Karpas-422 (cell line): ENCODE results near the gene ARHGEF28. TPM values are rescaled to one million over a fixed set of nuclear protein-coding genes. Genes with fewer than 3 reads are reported as not detected.

Experiments
- DNase-seq: peaks from one replicate; pipeline ENCODE4 v3.0.0-alpha.2; 2015
- H2AFZ ChIP-seq: fragments of 200-600 bp; sonication (generic); 2 replicates; pipeline ENCODE4 v1.6.1; 2014; ENCODE audit warnings: antibody characterized with exemption, low read length, mixed read lengths
- H3K27ac ChIP-seq: fragments of 200-600 bp; sonication (generic); 2 replicates; pipeline ENCODE4 v1.5.1; 2014; ENCODE audit warnings: mild to moderate bottlenecking, low read length, moderate library complexity
- H3K27me3 ChIP-seq: fragments of 200-600 bp; sonication (generic); 2 replicates; pipeline ENCODE4 v1.6.1; 2014; ENCODE audit warnings: low read length, mixed read lengths
- H3K36me3 ChIP-seq: fragments of 200-600 bp; sonication (generic); 2 replicates; pipeline ENCODE4 v1.6.1; 2014; ENCODE audit warnings: low read length, mixed read lengths; ENCODE audit not compliant: insufficient read depth
- H3K4me1 ChIP-seq: fragments of 200-600 bp; sonication (generic); 2 replicates; pipeline ENCODE4 v1.6.1; 2014; ENCODE audit warnings: mild to moderate bottlenecking, low read length, mixed read lengths
- H3K4me2 ChIP-seq: fragments of 200-600 bp; sonication (generic); 2 replicates; pipeline ENCODE4 v1.6.1; 2014; ENCODE audit warnings: low read length, low read depth, mild to moderate bottlenecking; ENCODE audit not compliant: poor library complexity, severe bottlenecking
- H3K4me3 ChIP-seq: fragments of 200-600 bp; sonication (generic); 2 replicates; pipeline ENCODE4 v1.5.1; 2014; ENCODE audit warnings: mild to moderate bottlenecking, antibody characterized with exemption, low read length, mixed read lengths
- H3K79me2 ChIP-seq: fragments of 200-600 bp; sonication (generic); 2 replicates; pipeline ENCODE4 v1.6.1; 2014; ENCODE audit warnings: mild to moderate bottlenecking, low read length, mixed read lengths
- H3K9ac ChIP-seq: fragments of 200-600 bp; sonication (generic); 2 replicates; pipeline ENCODE4 v1.6.0; 2014; ENCODE audit warnings: low read length
- H3K9me2 ChIP-seq: fragments of 200-600 bp; sonication (generic), shearing (Covaris generic); replicated peaks from 2 replicates; pipeline ENCODE4 v1.6.0; 2014; ENCODE audit warnings: mild to moderate bottlenecking, low read length, moderate library complexity; ENCODE audit not compliant: insufficient read depth
- H3K9me3 ChIP-seq: fragments of 300-700, 200-600 bp; sonication (generic); 2 replicates; pipeline ENCODE4 v1.6.1; 2014; ENCODE audit warnings: low read length, mixed read lengths
- H4K20me1 ChIP-seq: fragments of 200-600 bp; sonication (generic); 2 replicates; pipeline ENCODE4 v1.6.1; 2014; ENCODE audit warnings: mild to moderate bottlenecking, antibody characterized with exemption, low read length, low read depth; ENCODE audit not compliant: insufficient read depth
- total RNA-seq: library from RNA; depleted of rRNA; stranded (reverse); fragments of >200 nt; shearing (Covaris generic); gene quantifications from 2 replicates; pipeline ENCODE4 v1.2.3, GENCODE V29; 2014; ENCODE audit warnings: low replicate concordance

The ARHGEF28 gene
- total RNA-seq, 1 experiment from 2014 or later: not detected

DNA sequence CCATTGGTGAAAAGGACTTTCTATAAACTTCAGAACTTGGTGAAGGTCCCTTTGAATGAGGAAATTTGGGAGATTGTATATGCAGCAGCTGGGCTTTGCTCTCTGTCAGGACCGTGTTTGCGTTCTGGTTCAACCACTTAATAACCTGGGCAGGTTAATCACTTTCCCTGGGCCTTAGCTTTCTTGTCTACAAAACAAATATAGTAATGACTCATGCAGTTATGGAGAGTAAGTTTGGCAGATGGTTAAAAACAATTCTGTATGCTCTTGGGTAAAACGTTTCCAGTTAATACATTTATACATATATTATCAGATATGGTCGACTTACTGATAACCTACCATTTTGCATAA, 197.0 kb downstream of the ARHGEF28 start:
- Histone ChIP-seq H3K9me2 (no peaks in the 10 kb centered on the region), H3K27me3 (no peaks in the 10 kb centered on the region), H3K36me3 (no peaks in the 10 kb centered on the region), H3K4me3 (no peak overlapping the region), H3K79me2 (no peaks in the 10 kb centered on the region), H3K4me1 (no peaks in the 10 kb centered on the region), H3K27ac (no peak overlapping the region), H3K9ac (no peak overlapping the region), H3K4me2 (no peak overlapping the region), H3K9me3 (no peaks in the 10 kb centered on the region), H2AFZ (no peak overlapping the region), H4K20me1 (no peaks in the 10 kb centered on the region)
- no peak for DNase-seq

DNA sequence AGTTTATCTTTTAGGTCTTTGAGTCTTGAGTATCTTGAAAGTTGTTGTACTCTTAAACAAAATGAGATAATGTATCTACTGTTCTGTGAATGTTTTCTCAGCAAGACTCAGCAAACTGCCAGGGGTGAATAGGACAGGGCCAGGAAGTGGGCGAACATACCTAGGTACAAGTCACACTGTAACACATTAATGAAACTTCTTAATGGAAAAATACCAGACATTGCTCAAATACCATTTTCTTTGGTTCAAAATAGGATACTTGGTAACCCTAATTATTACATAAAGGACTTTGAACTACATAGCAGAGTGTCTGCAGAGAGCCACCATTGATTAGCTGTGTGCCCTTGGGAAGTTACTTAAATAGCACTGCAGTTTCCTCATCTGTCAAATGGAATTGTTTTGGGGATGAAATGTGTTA, 197.5 kb downstream of the ARHGEF28 start:
- H3K27ac ChIP-seq: no peak overlapping the region
- no peaks in the 10 kb centered on the region for H3K4me1 ChIP-seq
- H3K4me3 ChIP-seq: no peak overlapping the region
- H3K9ac ChIP-seq: no peak overlapping the region
- no peaks in the 10 kb centered on the region for H4K20me1 ChIP-seq
- H3K27me3 ChIP-seq: no peaks in the 10 kb centered on the region
- no peaks in the 10 kb centered on the region for H3K79me2 ChIP-seq
- H2AFZ ChIP-seq: no peak overlapping the region
- H3K36me3 ChIP-seq: no peaks in the 10 kb centered on the region
- H3K9me2 ChIP-seq: no peaks in the 10 kb centered on the region
- H3K9me3 ChIP-seq: no peaks in the 10 kb centered on the region
- DNase-seq: no peak
- no peak overlapping the region for H3K4me2 ChIP-seq

GRCh38 chr5:73825199-73825598, 199.2 kb downstream of the ARHGEF28 start:
- Histone ChIP-seq H3K36me3 (no peaks in the 10 kb centered on the region), H3K27me3 (no peaks in the 10 kb centered on the region), H2AFZ (no peak overlapping the region), H3K4me1 (no peaks in the 10 kb centered on the region), H3K4me2 (no peak overlapping the region), H3K9me3 (no peaks in the 10 kb centered on the region), H4K20me1 (no peaks in the 10 kb centered on the region), H3K9me2 (no peaks in the 10 kb centered on the region), H3K27ac (no peak overlapping the region), H3K9ac (no peak overlapping the region), H3K4me3 (no peak overlapping the region), H3K79me2 (no peaks in the 10 kb centered on the region)
- DNase-seq: no peak

DNA sequence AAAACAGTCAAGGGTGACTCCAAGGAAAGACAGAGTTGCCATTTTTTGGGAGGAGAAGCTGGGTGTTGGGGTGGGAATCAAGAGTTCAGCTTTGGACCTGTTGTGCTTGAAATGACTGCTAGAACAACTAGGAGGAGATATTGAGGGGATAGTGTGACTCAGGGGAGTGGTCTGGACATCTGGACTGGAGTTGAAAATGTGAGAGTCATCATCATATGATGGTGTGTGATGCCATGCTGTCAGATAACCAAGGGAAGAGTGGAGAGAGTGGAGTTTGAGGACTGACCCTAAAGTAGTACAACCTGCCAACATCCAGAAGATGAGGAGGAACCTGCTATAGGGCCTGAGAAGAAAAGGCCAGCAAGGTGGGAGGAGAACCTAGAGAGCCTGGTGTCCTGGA, 199.7 kb downstream of the ARHGEF28 start:
- H3K27me3 ChIP-seq: no peaks in the 10 kb centered on the region
- H3K79me2 ChIP-seq: no peaks in the 10 kb centered on the region
- no peaks in the 10 kb centered on the region for H4K20me1 ChIP-seq
- H3K27ac ChIP-seq: no peak overlapping the region
- DNase-seq: no peak
- H3K9me2 ChIP-seq: no peaks in the 10 kb centered on the region
- no peaks in the 10 kb centered on the region for H3K36me3 ChIP-seq
- no peak overlapping the region for H3K4me3 ChIP-seq
- no peaks in the 10 kb centered on the region for H3K9me3 ChIP-seq
- no peak overlapping the region for H2AFZ ChIP-seq
- no peak overlapping the region for H3K4me2 ChIP-seq
- no peak overlapping the region for H3K9ac ChIP-seq
- no peaks in the 10 kb centered on the region for H3K4me1 ChIP-seq

DNA sequence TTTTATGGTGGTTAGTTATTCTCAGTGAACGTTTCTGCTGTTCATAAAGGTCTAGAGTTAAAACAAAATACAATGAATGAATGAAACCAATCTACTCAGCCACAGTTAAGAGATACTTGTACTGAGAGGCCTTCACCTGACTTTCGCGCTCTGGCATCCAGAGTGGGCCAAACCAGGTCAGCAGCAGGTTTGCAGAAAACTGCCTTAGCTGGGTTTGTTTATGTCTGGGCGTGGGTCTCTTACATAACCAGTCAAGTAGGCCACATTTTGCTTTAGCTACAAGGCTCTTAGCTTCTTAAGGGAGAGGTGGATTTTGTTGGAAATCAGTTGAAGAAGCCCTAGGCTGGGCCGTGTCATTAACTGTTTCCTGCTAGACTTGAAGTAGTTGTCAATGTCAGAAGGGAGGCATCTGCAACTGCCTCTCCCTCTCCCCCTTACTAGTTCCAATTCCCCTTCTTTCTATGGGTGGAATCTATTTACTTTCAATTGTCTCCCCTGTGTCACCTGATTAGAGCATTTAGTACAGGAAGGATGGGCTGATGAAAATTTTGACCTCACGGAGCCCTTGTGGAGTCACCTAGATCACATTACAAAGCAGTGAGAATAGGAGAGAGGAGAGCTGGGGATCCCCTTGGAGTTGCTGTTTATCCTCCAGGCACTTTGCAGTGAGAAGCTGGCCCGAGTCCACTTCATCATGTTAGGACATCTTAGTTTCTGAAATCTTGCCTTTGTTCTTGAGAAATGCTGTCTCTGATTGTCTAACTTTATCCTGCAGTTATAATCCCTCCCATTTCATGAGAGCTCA, 200.5 kb downstream of the ARHGEF28 start:
- Histone ChIP-seq H3K27me3 (no peaks in the 10 kb centered on the region), H3K4me1 (no peaks in the 10 kb centered on the region), H3K4me3 (no peak overlapping the region), H3K27ac (no peak overlapping the region), H3K9me3 (no peaks in the 10 kb centered on the region), H3K79me2 (no peaks in the 10 kb centered on the region), H3K9ac (no peak overlapping the region), H4K20me1 (no peaks in the 10 kb centered on the region), H3K36me3 (no peaks in the 10 kb centered on the region), H3K4me2 (no peak overlapping the region), H2AFZ (no peak overlapping the region), H3K9me2 (no peaks in the 10 kb centered on the region)
- DNase-seq: no peak

DNA sequence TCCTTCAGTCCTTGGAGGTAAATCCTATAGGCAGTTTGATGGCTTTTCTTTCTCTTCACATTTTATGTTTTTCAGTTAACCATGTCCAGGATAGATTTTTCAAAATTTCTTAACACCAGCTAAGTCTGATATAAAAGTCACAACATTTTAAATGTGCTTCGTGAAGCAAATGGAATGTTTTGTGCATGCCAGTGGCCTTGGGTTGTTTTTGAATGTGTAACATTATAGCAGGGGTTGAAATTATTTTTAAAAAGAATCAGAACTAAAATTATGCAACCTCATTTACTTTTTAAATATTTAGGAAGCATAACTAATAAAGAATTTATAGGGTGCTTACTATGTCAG, 201.1 kb downstream of the ARHGEF28 start:
- H2AFZ ChIP-seq: no peak overlapping the region
- no peaks in the 10 kb centered on the region for H3K27me3 ChIP-seq
- H3K9me2 ChIP-seq: no peaks in the 10 kb centered on the region
- no peak overlapping the region for H3K9ac ChIP-seq
- H3K4me2 ChIP-seq: no peak overlapping the region
- H3K79me2 ChIP-seq: no peaks in the 10 kb centered on the region
- no peak overlapping the region for H3K4me3 ChIP-seq
- H3K4me1 ChIP-seq: no peaks in the 10 kb centered on the region
- no peaks in the 10 kb centered on the region for H3K36me3 ChIP-seq
- H3K27ac ChIP-seq: no peak overlapping the region
- no peak for DNase-seq
- no peaks in the 10 kb centered on the region for H4K20me1 ChIP-seq
- no peaks in the 10 kb centered on the region for H3K9me3 ChIP-seq

GRCh38 chr5:73828465-73828864, 202.5 kb downstream of the ARHGEF28 start:
- Histone ChIP-seq H3K36me3 (no peaks in the 10 kb centered on the region), H3K4me1 (no peaks in the 10 kb centered on the region), H3K27ac (no peak overlapping the region), H3K27me3 (no peaks in the 10 kb centered on the region), H4K20me1 (no peaks in the 10 kb centered on the region), H3K79me2 (no peaks in the 10 kb centered on the region), H3K9me2 (no peaks in the 10 kb centered on the region), H3K4me2 (no peak overlapping the region), H3K4me3 (no peak overlapping the region), H2AFZ (no peak overlapping the region), H3K9ac (no peak overlapping the region), H3K9me3 (no peaks in the 10 kb centered on the region)
- DNase-seq: no peak

- no peaks in the 10 kb centered on the region for H3K9me3 ChIP-seq
- no peaks in the 10 kb centered on the region for H3K79me2 ChIP-seq
- no peak overlapping the region for H3K4me3 ChIP-seq
Observed at GRCh38 chr5:73830646-73831045, 204.7 kb downstream of the ARHGEF28 start.

More at GRCh38 chr5:73830646-73831045, 204.7 kb downstream of the ARHGEF28 start:
- Histone ChIP-seq H3K9ac (no peak overlapping the region), H3K27me3 (no peaks in the 10 kb centered on the region), H3K27ac (no peak overlapping the region), H4K20me1 (no peaks in the 10 kb centered on the region), H2AFZ (no peak overlapping the region), H3K36me3 (no peaks in the 10 kb centered on the region), H3K4me1 (no peaks in the 10 kb centered on the region), H3K4me2 (no peak overlapping the region), H3K9me2 (no peaks in the 10 kb centered on the region)
- DNase-seq: no peak
